ENCODE data around the gene ADGRD1.
"Not testable (repeated sequence)": the region's sequence is repeated elsewhere in the genome, so short reads cannot be mapped to it uniquely, and the experiment has no call there.

The ADGRD1 gene

GRCh38 chr12:131056626-131057025 is 102.9 kb downstream of the ADGRD1 start:
- DNase-seq (ENCODE audit: low read depth), result no peak

- no peak for DNase-seq (ENCODE audit: low read depth)
Observed at GRCh38 chr12:131057211-131057721, 103.6 kb downstream of the ADGRD1 start.

GRCh38 chr12:131057722-131058515 is 104.2 kb downstream of the ADGRD1 start:
- DNase-seq (ENCODE audit: low read depth), result no peak

GRCh38 chr12:131058700-131059099 is 105.0 kb downstream of the ADGRD1 start:
- DNase-seq (ENCODE audit: low read depth), result no peak

- no peak for DNase-seq (ENCODE audit: low read depth)
Observed at GRCh38 chr12:131060011-131060703, 106.5 kb downstream of the ADGRD1 start.

- DNase-seq (ENCODE audit: low read depth), result no peak
Observed at GRCh38 chr12:131061041-131061806, 107.5 kb downstream of the ADGRD1 start.

- DNase-seq (ENCODE audit: low read depth), result no peak
Observed at GRCh38 chr12:131063413-131063812, 109.7 kb downstream of the ADGRD1 start.

- DNase-seq (ENCODE audit: low read depth), result no peak
Observed at GRCh38 chr12:131063960-131064359, 110.3 kb downstream of the ADGRD1 start.

- DNase-seq (ENCODE audit: low read depth), result no peak
Observed at GRCh38 chr12:131065279-131065678, 111.6 kb downstream of the ADGRD1 start.

GRCh38 chr12:131065801-131066200 is 112.1 kb downstream of the ADGRD1 start:
- no peak for DNase-seq (ENCODE audit: low read depth)

- no peak for DNase-seq (ENCODE audit: low read depth)
Observed at GRCh38 chr12:131066207-131066885, 112.6 kb downstream of the ADGRD1 start.

- DNase-seq (ENCODE audit: low read depth), result no peak
Observed at GRCh38 chr12:131066886-131067490, 113.3 kb downstream of the ADGRD1 start.

- no peak for DNase-seq (ENCODE audit: low read depth)
Observed at GRCh38 chr12:131067981-131068851, 114.5 kb downstream of the ADGRD1 start.

- DNase-seq (ENCODE audit: low read depth), result not testable (repeated sequence)
Observed at GRCh38 chr12:131068926-131069720, 115.4 kb downstream of the ADGRD1 start.

- not testable (repeated sequence) for DNase-seq (ENCODE audit: low read depth)
Observed at GRCh38 chr12:131070136-131070535, 116.4 kb downstream of the ADGRD1 start.

GRCh38 chr12:131070668-131071067 is 117.0 kb downstream of the ADGRD1 start:
- not testable (repeated sequence) for DNase-seq (ENCODE audit: low read depth)

GRCh38 chr12:131071234-131071820 is 117.6 kb downstream of the ADGRD1 start:
- not testable (repeated sequence) for DNase-seq (ENCODE audit: low read depth)

- not testable (repeated sequence) for DNase-seq (ENCODE audit: low read depth)
Observed at GRCh38 chr12:131071950-131072349, 118.2 kb downstream of the ADGRD1 start.

All from fibroblast of gingiva (primary cell).